Ovary (tissue), 9 donors: Measurements from ENCODE around the gene MYOM3. TPM values are rescaled to one million over a fixed set of nuclear protein-coding genes. Genes with fewer than 3 reads are reported as not detected.

Experiments used
- DNase-seq, 5 donors: peaks; one replicate each; pipeline ENCODE4 v3.0.0-alpha.2; 2019 to 2020
- H3K27ac ChIP-seq, 2 donors: fragments of 200-600 bp; one replicate each; pipeline versions ENCODE4 v1.5.1 to v1.8.0; 2019 to 2022
- H3K27me3 ChIP-seq: fragments of 200-600 bp; one replicate; pipeline ENCODE4 v1.8.0; 2022
- H3K36me3 ChIP-seq: fragments of 200-600 bp; sonication (generic); one replicate; pipeline ENCODE4 v1.5.1; 2019
- H3K4me1 ChIP-seq: one replicate; pipeline ENCODE4 v1.8.1; 2013; ENCODE audit warnings: mild to moderate bottlenecking, moderate library complexity; ENCODE audit not compliant: insufficient read depth
- H3K4me3 ChIP-seq: fragments of 200-600 bp; sonication (generic); one replicate; pipeline ENCODE4 v1.5.1; 2017
- H3K9me3 ChIP-seq, 2 donors: fragments of 200-600 bp in 1 of 2; sonication (generic) in 1 of 2; one replicate each; pipeline versions ENCODE4 v1.5.1 to v1.8.1; 2013 to 2019; ENCODE audit warnings: mild to moderate bottlenecking in 1 of 2, moderate library complexity in 1 of 2
- EP300 ChIP-seq: sonication (generic); formaldehyde crosslinking; IDR thresholded peaks from one replicate; pipeline ENCODE4 v1.6.1; 2017; ENCODE audit warnings: antibody characterized with exemption
- POLR2A ChIP-seq: fragments of 450-650 bp; IDR thresholded peaks from one replicate; pipeline ENCODE4 v1.6.1; 2017; ENCODE audit warnings: antibody characterized with exemption, mild to moderate bottlenecking, moderate library complexity
- WGBS, 3 donors: extraction: QIAGEN DNeasy Blood & Tissue Kit in 1 of 3; methylation state at CpG; one replicate each; pipeline versions ENCODE4 v1.1.5 to v1.1.7; 2013 to 2017; 5-methylcytosine and 5-hydroxymethylcytosine counted together
- intact Hi-C, 4 donors: fragments of 100-400 bp; cut with DNase I; formaldehyde crosslinking; loops; one replicate each; pipeline versions ENCODE4 v1.11.0 to v1.15.1; 2022 to 2023
- polyA plus RNA-seq, 2 donors: library from polyadenylated mRNA; stranded (reverse); fragments of 200-250 nt in 1 of 2; fragments of 350-450 nt in 1 of 2; fragmentation: Illumina TruSeq in 1 of 2; extraction: RNeasy Lipid Tissue Mini Kit (QIAGEN cat#74804) in 1 of 2; gene quantifications; one replicate each; pipeline ENCODE4 v1.2.3, GENCODE V29; 2013 to 2014
- total RNA-seq, 7 donors: library from RNA; depleted of rRNA in 2 of 7; stranded (reverse); fragments of >200 nt in 2 of 7; fragmentation: NEBNext Ultra II Directional in 3 of 7; extraction: Animal tissue kit (Norgen Biotek cat#: 25700) in 3 of 7; gene quantifications; one replicate each; pipeline versions ENCODE4 v1.1.0 to v1.2.4, GENCODE V29; 2016 to 2023
- TF ChIP-seq, protein P1 (sequence below), 3 donors: fragments of 450-650 bp in 2 of 3; fragments of 200-600 bp in 1 of 3; IDR thresholded peaks; one replicate each; pipeline versions ENCODE4 v1.5.1 to v1.8.0; 2016 to 2022; ENCODE audit warnings: antibody characterized with exemption in 3 of 3, mild to moderate bottlenecking in 1 of 3
- donor health status: DM: no; HTN: no; CAD: no; lungs with moderate emphysema.
- donor health status: DM: no; HTN: no; CAD: no.
- donor health status: Bipolar disorder and iron deficiency.
- donor health status: DM: yes; HTN: yes; CAD: no.
- donor health status: DM: no; HTN: no; CAD: no.
- donor health status: DM: yes; HTN: yes; CAD: no.

The MYOM3 gene
- total and polyA plus RNA-seq, 9 donors, result 0.08 to 1.2 (median 0.27) TPM

DNA sequence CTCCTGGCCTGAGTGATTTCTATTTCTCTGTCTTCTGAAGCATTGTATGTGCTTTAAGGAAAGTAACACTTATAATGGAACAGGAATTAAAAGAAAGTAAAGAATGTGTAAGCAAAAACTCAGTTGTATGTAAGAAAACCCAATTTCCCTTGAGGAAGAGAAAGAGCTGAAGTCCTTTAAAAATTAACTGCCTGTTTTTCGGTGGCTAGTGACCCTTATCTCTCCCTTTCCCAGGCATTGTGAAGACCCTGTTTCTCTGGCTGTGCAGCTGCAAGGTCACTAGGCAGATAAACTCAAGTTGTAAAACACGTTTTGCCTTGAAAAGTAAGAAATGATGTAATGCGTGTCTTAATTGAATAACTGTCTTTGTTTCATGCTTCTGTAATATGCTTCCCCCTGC, 8.5 kb downstream of the MYOM3 start:
- Histone ChIP-seq H3K4me3 (no peak overlapping the region), H3K27me3 (no peaks in the 10 kb centered on the region), H3K4me1 (peaks cover 6% of the 10 kb centered on the region), H3K27ac (peak overlapping the region in 1 of 2 donors; percentile 4), H3K9me3 (no peaks in the 10 kb centered on the region), H3K36me3 (no peaks in the 10 kb centered on the region)
- intact Hi-C loops, result no loop called here
- TF ChIP-seq POLR2A, result no peak
- no peak for TF ChIP-seq EP300
- TF ChIP-seq, protein P1, sequence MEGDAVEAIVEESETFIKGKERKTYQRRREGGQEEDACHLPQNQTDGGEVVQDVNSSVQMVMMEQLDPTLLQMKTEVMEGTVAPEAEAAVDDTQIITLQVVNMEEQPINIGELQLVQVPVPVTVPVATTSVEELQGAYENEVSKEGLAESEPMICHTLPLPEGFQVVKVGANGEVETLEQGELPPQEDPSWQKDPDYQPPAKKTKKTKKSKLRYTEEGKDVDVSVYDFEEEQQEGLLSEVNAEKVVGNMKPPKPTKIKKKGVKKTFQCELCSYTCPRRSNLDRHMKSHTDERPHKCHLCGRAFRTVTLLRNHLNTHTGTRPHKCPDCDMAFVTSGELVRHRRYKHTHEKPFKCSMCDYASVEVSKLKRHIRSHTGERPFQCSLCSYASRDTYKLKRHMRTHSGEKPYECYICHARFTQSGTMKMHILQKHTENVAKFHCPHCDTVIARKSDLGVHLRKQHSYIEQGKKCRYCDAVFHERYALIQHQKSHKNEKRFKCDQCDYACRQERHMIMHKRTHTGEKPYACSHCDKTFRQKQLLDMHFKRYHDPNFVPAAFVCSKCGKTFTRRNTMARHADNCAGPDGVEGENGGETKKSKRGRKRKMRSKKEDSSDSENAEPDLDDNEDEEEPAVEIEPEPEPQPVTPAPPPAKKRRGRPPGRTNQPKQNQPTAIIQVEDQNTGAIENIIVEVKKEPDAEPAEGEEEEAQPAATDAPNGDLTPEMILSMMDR (IDR thresholded peaks at IDR 0.05), result no peak
- 12 to 32% (median 26%) methylated on average over 3 of the region's 3 CpGs for WGBS, 3 donors
- DNase-seq, result no peak

GRCh38 chr1:24102961-24103360, 9.0 kb downstream of the MYOM3 start:
- H3K27me3 ChIP-seq, result no peaks in the 10 kb centered on the region
- 52 to 66% (median 59%) methylated on average over 7 to 8 of the region's 8 CpGs for WGBS, 3 donors
- DNase-seq, result no peak
- no peaks in the 10 kb centered on the region for H3K9me3 ChIP-seq
- TF ChIP-seq, protein P1 (IDR thresholded peaks at IDR 0.05), result no peak
- TF ChIP-seq EP300, result no peak
- TF ChIP-seq POLR2A, result no peak
- H3K27ac ChIP-seq, result peak overlapping the region in 1 of 2 donors; percentile 4
- H3K36me3 ChIP-seq, result no peaks in the 10 kb centered on the region
- no peak overlapping the region for H3K4me3 ChIP-seq
- peaks cover 6% of the 10 kb centered on the region for H3K4me1 ChIP-seq
- intact Hi-C loops, result no loop called here

DNA sequence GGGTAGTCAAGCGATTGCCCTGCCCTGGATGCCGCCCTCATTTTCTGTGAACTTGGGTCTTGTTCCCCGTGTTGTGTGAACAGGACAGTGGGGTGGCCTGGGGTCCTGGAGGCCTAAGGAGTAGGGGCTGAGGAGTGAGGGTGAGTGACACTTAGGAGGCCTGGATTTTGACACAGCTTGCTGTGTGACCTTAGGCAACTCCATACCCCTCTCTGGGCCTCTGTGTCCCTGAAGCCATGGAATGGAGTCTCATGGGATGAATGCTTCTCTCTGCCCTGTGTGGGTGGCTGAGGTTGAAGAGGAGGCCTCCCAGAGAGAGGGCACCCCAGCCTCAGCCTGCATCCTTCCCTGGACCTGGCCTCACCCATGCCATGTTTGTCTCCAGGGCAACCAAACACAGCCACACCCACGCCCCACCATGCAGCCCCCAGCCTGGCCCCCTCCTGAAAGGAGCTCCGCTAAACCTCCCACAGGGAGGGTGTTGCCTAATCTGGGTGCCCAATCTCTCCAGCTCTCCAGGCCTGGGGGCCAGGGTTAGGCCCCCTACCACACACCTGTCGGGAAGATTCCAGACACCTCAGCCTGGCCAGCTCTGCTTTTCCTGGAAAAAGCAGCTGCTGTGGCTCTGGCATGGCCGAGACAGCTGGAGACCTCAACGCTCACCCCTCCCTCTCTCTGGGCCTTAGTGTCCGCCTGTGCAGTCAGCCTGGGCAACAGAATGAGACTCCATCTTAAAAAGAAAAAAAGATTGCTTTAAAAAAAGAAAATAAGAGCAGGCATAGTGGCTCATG, 9.9 kb downstream of the MYOM3 start:
- TF ChIP-seq POLR2A (no peak), EP300 (no peak)
- TF ChIP-seq, protein P1 (IDR thresholded peaks at IDR 0.05), result no peak
- no peak overlapping the region for H3K27ac ChIP-seq
- peaks cover 6% of the 10 kb centered on the region for H3K4me1 ChIP-seq
- no peaks in the 10 kb centered on the region for H3K27me3 ChIP-seq
- H3K36me3 ChIP-seq, result no peaks in the 10 kb centered on the region
- 57 to 59% (median 58%) methylated on average over 9 of the region's 9 CpGs for WGBS, 3 donors
- peak in 1 of 5 donors; percentile 50 for DNase-seq
- no peaks in the 10 kb centered on the region for H3K9me3 ChIP-seq
- H3K4me3 ChIP-seq, result no peak overlapping the region
- intact Hi-C loops, result no loop called here

DNA sequence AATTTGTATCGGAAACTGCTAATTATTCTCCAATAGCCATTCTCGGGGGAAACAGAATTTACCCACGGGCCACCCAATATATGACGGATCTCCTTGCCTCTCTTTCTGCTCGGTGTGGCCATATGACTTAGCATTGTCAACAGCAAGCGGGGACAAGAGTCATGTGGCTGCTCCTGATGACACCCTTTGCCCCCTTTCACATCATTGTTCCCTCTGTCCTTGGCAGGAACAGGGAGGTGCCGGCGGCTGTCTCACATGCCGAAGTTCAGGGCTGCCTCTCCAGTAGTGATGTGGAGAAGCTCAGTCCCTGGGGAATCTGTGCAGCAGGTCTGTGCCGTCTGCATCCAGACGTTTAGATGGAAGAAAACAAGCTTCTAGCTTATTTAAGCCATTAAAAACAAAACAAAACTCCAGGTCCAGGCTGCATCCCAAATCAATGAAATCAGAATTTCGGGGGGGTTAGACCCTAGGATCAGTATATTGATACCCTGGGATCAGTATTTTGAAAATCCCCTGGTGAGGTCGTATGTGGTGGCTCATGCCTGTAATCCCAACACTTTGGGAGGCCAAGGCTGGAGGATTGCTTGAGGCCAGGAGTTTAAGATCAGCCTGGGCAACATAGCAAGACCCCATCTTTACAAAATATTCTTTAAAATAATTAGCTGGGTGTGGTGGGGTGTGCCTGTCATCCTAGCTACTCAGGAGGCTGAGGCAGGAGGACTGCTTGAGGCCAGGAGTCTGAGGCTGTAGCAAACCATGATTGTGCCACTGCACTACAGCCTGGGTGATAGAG, 10.8 kb downstream of the MYOM3 start:
- DNase-seq, result no peak
- H3K36me3 ChIP-seq, result no peaks in the 10 kb centered on the region
- H3K27ac ChIP-seq, result no peak overlapping the region
- WGBS, 3 donors, result 57 to 70% (median 66%) methylated on average over 13 of the region's 13 CpGs
- H3K9me3 ChIP-seq, result no peaks in the 10 kb centered on the region
- H3K4me1 ChIP-seq, result peaks cover 6% of the 10 kb centered on the region
- H3K27me3 ChIP-seq, result no peaks in the 10 kb centered on the region
- TF ChIP-seq EP300 (no peak), POLR2A (no peak)
- TF ChIP-seq, protein P1 (IDR thresholded peaks at IDR 0.05), result no peak
- H3K4me3 ChIP-seq, result no peak overlapping the region
- intact Hi-C loops, result no loop called here
